Fibroblast of skin of scalp (primary cell): ENCODE data around the gene GCA. TPM values are rescaled to one million over a fixed set of nuclear protein-coding genes. Genes with fewer than 3 reads are reported as not detected.

Experiments
- DNase-seq: peaks from one replicate; pipeline ENCODE4 v3.0.0-alpha.2; 2013
- polyA plus RNA-seq, 2 experiments: library from polyadenylated mRNA; unstranded; fragments of 120-200 nt; gene quantifications; one replicate each; pipeline ENCODE4 v1.2.1, GENCODE V29; 2013; ENCODE audit not compliant: insufficient read length in 2 of 2

The GCA gene
- polyA plus RNA-seq (2013, experiment 1 of 2; ENCODE audit: insufficient read length): 2.5 TPM
- polyA plus RNA-seq (2013, experiment 2 of 2; ENCODE audit: insufficient read length): 2.8 TPM

- DNase-seq: peak; percentile 93
These were observed at the start of gene GCA for GRCh38 chr2:162343824-162344616. TSS of gene GCA (plus strand) at chr2:162344132. CDS start at chr2:162344249, 117 bp downstream.

- no peak for DNase-seq
These were observed 48.9 kb upstream of the GCA start for GRCh38 chr2:162295009-162295408.

GRCh38 chr2:162297925-162298552, 45.9 kb upstream of the GCA start:
- DNase-seq: peak; percentile 80

GRCh38 chr2:162298669-162299335, 45.1 kb upstream of the GCA start:
- no peak for DNase-seq

GRCh38 chr2:162300266-162300665, 43.7 kb upstream of the GCA start:
- no peak for DNase-seq

- DNase-seq: peak; percentile 75
These were observed 42.7 kb upstream of the GCA start for GRCh38 chr2:162301151-162301804.

GRCh38 chr2:162301877-162302276, 42.1 kb upstream of the GCA start:
- no peak for DNase-seq

- no peak for DNase-seq
These were observed 38.0 kb upstream of the GCA start for GRCh38 chr2:162305901-162306300.

- DNase-seq: no peak
These were observed 35.0 kb upstream of the GCA start for GRCh38 chr2:162308747-162309503.

- no peak for DNase-seq
These were observed 31.1 kb upstream of the GCA start for GRCh38 chr2:162312853-162313252.

GRCh38 chr2:162315938-162316337, 28.0 kb upstream of the GCA start:
- DNase-seq: no peak

GRCh38 chr2:162316590-162316989, 27.3 kb upstream of the GCA start:
- DNase-seq: no peak

GRCh38 chr2:162317058-162317742, 26.7 kb upstream of the GCA start:
- DNase-seq: no peak

- no peak for DNase-seq
These were observed 26.0 kb upstream of the GCA start for GRCh38 chr2:162317861-162318327.

GRCh38 chr2:162318328-162319180, 25.4 kb upstream of the GCA start, which contains the start of gene IFIH1:
TSS of gene IFIH1 (minus strand) at chr2:162318684. CDS start at chr2:162318307, 377 bp downstream.
- DNase-seq: peak; percentile 87

GRCh38 chr2:162320864-162321517, 22.9 kb upstream of the GCA start:
- DNase-seq: no peak

- DNase-seq: no peak
These were observed 19.0 kb upstream of the GCA start for GRCh38 chr2:162324953-162325352.

- no peak for DNase-seq
These were observed 16.7 kb upstream of the GCA start for GRCh38 chr2:162327134-162327769.

- DNase-seq: no peak
These were observed 16.1 kb upstream of the GCA start for GRCh38 chr2:162327806-162328205.
